GM12878 (cell line): Measurements from ENCODE around the gene RASAL2. TPM values are rescaled to one million over a fixed set of nuclear protein-coding genes. Genes with fewer than 3 reads are reported as not detected.

Source experiments
- ATAC-seq: fragments of 200-7000 bp; cut with Tn5 transposase; 3 replicates; pipeline ENCODE4 v1.9.1; 2020; ENCODE audit warnings: mild to moderate bottlenecking, moderate library complexity
- BruUV-seq: library from RNA; stranded (reverse); fragments of 400-500 nt; replicated peaks from 2 replicates; lab custom pipeline; 2021; lab: Mats Ljungman, UMichigan
- CTCF ChIA-PET: fragments of 300-600 bp; sonication (Branson Sonifier 250); formaldehyde crosslinking; extraction: SDS; loops from one replicate; lab custom pipeline; 2021; ENCODE audit warnings: inconsistent platforms; lab: Yijun Ruan, JAX
- POLR2A ChIA-PET: fragments of 350-600 bp; formaldehyde crosslinking; extraction: SDS; loops from one replicate; lab custom pipeline; 2021; ENCODE audit warnings: inconsistent platforms; lab: Charles Lee
- RAD21 ChIA-PET: fragments of 300-600 bp; sonication (Branson Sonifier 250); formaldehyde crosslinking; loops from one replicate; lab custom pipeline; 2023; ENCODE audit warnings: antibody characterized with exemption; ENCODE audit not compliant: unreplicated experiment; lab: Charles Lee
- SMC1A ChIA-PET: fragments of 300-600 bp; sonication (Branson Sonifier 250); formaldehyde crosslinking; loops from one replicate; lab custom pipeline; 2023; ENCODE audit not compliant: unreplicated experiment, uncharacterized antibody; lab: Charles Lee
- DNase-seq: peaks from one replicate; pipeline ENCODE4 v3.0.0-alpha.2; 2011; ENCODE audit warnings: low read depth, low spot score
- FAIRE-seq: peaks from 3 replicates; lab custom pipeline; 2011; peaks lifted over from hg19 to GRCh38; lab: Jason Lieb, UNC
- H2AFZ ChIP-seq: 2 replicates; pipeline ENCODE4 v1.6.0; 2011; ENCODE audit warnings: low read depth, low read length, control low read depth; ENCODE audit not compliant: control insufficient read depth
- H3K27ac ChIP-seq: 2 replicates; pipeline ENCODE4 v1.5.1; 2011; ENCODE audit warnings: control low read depth; ENCODE audit not compliant: control insufficient read depth, insufficient read depth
- H3K27me3 ChIP-seq, 2 experiments: replicated peaks in 1 of 2; 2 replicates each; pipeline versions ENCODE4 v1.6.0 to v1.6.1; 2011; ENCODE audit warnings: low read length in 1 of 2; ENCODE audit not compliant: control insufficient read depth in 2 of 2, insufficient read depth in 2 of 2
- H3K36me3 ChIP-seq, 2 experiments: 2 replicates each; pipeline ENCODE4 v1.5.1; 2011; ENCODE audit warnings: low read length in 1 of 2; ENCODE audit not compliant: control insufficient read depth in 2 of 2, insufficient read depth in 2 of 2
- H3K4me1 ChIP-seq: 2 replicates; pipeline ENCODE4 v1.6.1; 2011; ENCODE audit warnings: mild to moderate bottlenecking, low read length, moderate library complexity, mixed read lengths; ENCODE audit not compliant: control insufficient read depth, insufficient read depth
- H3K4me2 ChIP-seq: 2 replicates; pipeline ENCODE4 v1.6.0; 2011; ENCODE audit warnings: control low read depth; ENCODE audit not compliant: control insufficient read depth, insufficient read depth
- H3K4me3 ChIP-seq: fragments of 200-600 bp; sonication (generic); 2 replicates; pipeline ENCODE4 v1.5.1; 2016
- H3K79me2 ChIP-seq: 2 replicates; pipeline ENCODE4 v1.6.0; 2011; ENCODE audit warnings: low read length; ENCODE audit not compliant: control insufficient read depth, insufficient read depth
- H3K9ac ChIP-seq: 2 replicates; pipeline ENCODE4 v1.8.0; 2011; ENCODE audit warnings: low read length, control low read depth, mixed read lengths; ENCODE audit not compliant: control insufficient read depth, insufficient read depth
- H3K9me3 ChIP-seq: replicated peaks from 3 replicates; pipeline ENCODE4 v1.5.1; 2011; ENCODE audit warnings: mild to moderate bottlenecking, low read length; ENCODE audit not compliant: control insufficient read depth, insufficient read depth
- H4K20me1 ChIP-seq: 2 replicates; pipeline ENCODE4 v1.6.0; 2011; ENCODE audit not compliant: control insufficient read depth, insufficient read depth
- BACH1 ChIP-seq: fragments of 450-650 bp; IDR thresholded peaks from 2 replicates; pipeline ENCODE4 v1.6.1; 2017; ENCODE audit warnings: mild to moderate bottlenecking, borderline replicate concordance
- BCLAF1 ChIP-seq: fragments of 450-650 bp; IDR thresholded peaks from 2 replicates; pipeline ENCODE4 v1.6.1; 2017; ENCODE audit warnings: antibody characterized with exemption, mild to moderate bottlenecking, moderate library complexity
- CBFB ChIP-seq: IDR thresholded peaks from 2 replicates; pipeline ENCODE4 v1.6.1; 2016; ENCODE audit warnings: antibody characterized with exemption, low read depth
- CBX3 ChIP-seq: fragments of 200-600 bp; sonication (generic); IDR thresholded peaks from 2 replicates; pipeline ENCODE4 v1.6.1; 2016; ENCODE audit warnings: low read depth, borderline replicate concordance
- CHD4 ChIP-seq: fragments of 200-600 bp; sonication (generic); IDR thresholded peaks from 2 replicates; pipeline ENCODE4 v1.6.1; 2016; ENCODE audit warnings: mild to moderate bottlenecking
- CREB1 ChIP-seq: IDR thresholded peaks from 2 replicates; pipeline ENCODE4 v1.6.1; 2012; ENCODE audit warnings: low read depth, mild to moderate bottlenecking, inconsistent platforms
- CREM ChIP-seq: IDR thresholded peaks from 2 replicates; pipeline ENCODE4 v1.6.1; 2014; ENCODE audit warnings: antibody characterized with exemption, low read depth
- E2F8 ChIP-seq: fragments of 450-650 bp; IDR thresholded peaks from 2 replicates; pipeline ENCODE4 v1.6.1; 2018; ENCODE audit warnings: mild to moderate bottlenecking, low read depth, moderate library complexity; ENCODE audit not compliant: partially characterized antibody
- MTA2 ChIP-seq: fragments of 450-650 bp; IDR thresholded peaks from 2 replicates; pipeline ENCODE4 v1.6.1; 2016; ENCODE audit warnings: low read depth, mild to moderate bottlenecking, moderate library complexity
- MYC ChIP-seq: IDR thresholded peaks from 2 replicates; pipeline ENCODE4 v1.6.1; 2011; ENCODE audit warnings: mild to moderate bottlenecking, low read length, moderate library complexity, inconsistent platforms; ENCODE audit not compliant: insufficient read depth, insufficient replicate concordance, insufficient read length, severe bottlenecking
- POLR2A ChIP-seq: IDR thresholded peaks from 2 replicates; pipeline ENCODE4 v1.6.1; 2011; ENCODE audit warnings: low read depth, mild to moderate bottlenecking, low read length
- POU2F2 ChIP-seq: IDR thresholded peaks from 3 replicates; pipeline ENCODE4 v1.6.1; 2011; ENCODE audit warnings: low read depth, mild to moderate bottlenecking, low read length, borderline replicate concordance
- RFX5 ChIP-seq: IDR thresholded peaks from 2 replicates; pipeline ENCODE4 v1.6.1; 2011; ENCODE audit warnings: low read depth, low read length, improper control_type of control experiment
- SMC3 ChIP-seq: IDR thresholded peaks from 2 replicates; pipeline ENCODE4 v1.6.1; 2011; ENCODE audit warnings: low read length, improper control_type of control experiment, borderline replicate concordance
- USF1 ChIP-seq: IDR thresholded peaks from 2 replicates; pipeline ENCODE4 v1.6.1; 2011; ENCODE audit warnings: borderline replicate concordance, low read depth, mild to moderate bottlenecking, moderate library complexity, mixed read lengths, low read length; ENCODE audit not compliant: insufficient read depth; ENCODE audit errors: extremely low read length
- YY1 ChIP-seq: IDR thresholded peaks from 2 replicates; pipeline ENCODE4 v1.6.1; 2011; ENCODE audit warnings: low read depth, mild to moderate bottlenecking, low read length
- ZBED1 ChIP-seq: IDR thresholded peaks from 2 replicates; pipeline ENCODE4 v1.6.1; 2016; ENCODE audit warnings: borderline replicate concordance
- ZBTB33 ChIP-seq: fragments of 450-650 bp; IDR thresholded peaks from 2 replicates; pipeline ENCODE4 v1.6.1; 2017; ENCODE audit warnings: mild to moderate bottlenecking
- WGBS: methylation state at CpG from one replicate; pipeline ENCODE4 v1.1.6; 2016; ENCODE audit warnings: low lambda C conversion rate; ENCODE audit not compliant: insufficient replicate concordance, insufficient coverage; ENCODE audit errors: missing lambda C conversion rate; 5-methylcytosine and 5-hydroxymethylcytosine counted together
- in situ Hi-C: fragments of 300-500 bp; cut with MboI; formaldehyde crosslinking; loops from 9 replicates; pipeline ENCODE4 v1.14.3; 2018; ENCODE audit warnings: mixed read lengths
- intact Hi-C: fragments of 100-400 bp; cut with micrococcal nuclease; formaldehyde crosslinking; loops from one replicate; pipeline ENCODE4 v1.14.2; 2022; ENCODE audit not compliant: unreplicated experiment
- polyA plus RNA-seq, 11 experiments: library from polyadenylated mRNA; depleted of rRNA in 4 of 11; unstranded in 6 of 11; stranded (reverse) in 5 of 11; fragments of >200 nt; fragmentation: Nextera tagmentation in 4 of 11; fragmentation: Illumina TruSeq in 1 of 11; extraction: Ambion mirVana in 4 of 11; extraction: Trizol in 1 of 11; gene quantifications; 1 replicate in 1 of 11; 2 replicates in 10 of 11; pipeline versions ENCODE4 v1.2.1 to v1.2.3, GENCODE V29; 2011 to 2016; ENCODE audit warnings: inconsistent platforms in 2 of 11, missing spikeins in 2 of 11, low read depth in 1 of 11
- total RNA-seq, 4 experiments: library from RNA; depleted of rRNA in 3 of 4; stranded (reverse); fragments of >200 nt in 3 of 4; fragmentation: Illumina TruSeq in 1 of 4; extraction: Trizol in 1 of 4; gene quantifications; 2 replicates each; pipeline versions ENCODE4 v1.2.1 to v1.2.3, GENCODE V29; 2013 to 2021

RASAL2 gene
- total and polyA plus RNA-seq, 10 of the 15 experiments (the other 5 are each of a cell fraction or from before 2014, with no cell fraction given), result 0.02 to 6.9 (median 0.17) TPM; not detected in 1

- ATAC-seq, result no peak
- no peak for TF ChIP-seq CBFB
- no peak for TF ChIP-seq BCLAF1
- no peak for TF ChIP-seq MYC
- TF ChIP-seq CBX3, result no peak
- TF ChIP-seq POLR2A, result no peak
- TF ChIP-seq USF1, result no peak
- TF ChIP-seq MTA2, result no peak
- TF ChIP-seq YY1, result no peak
- TF ChIP-seq E2F8, result no peak
- TF ChIP-seq RFX5, result no peak
- TF ChIP-seq POU2F2, result no peak
- no peak for TF ChIP-seq BACH1
- TF ChIP-seq ZBTB33, result no peak
- TF ChIP-seq ZBED1, result no peak
- no peak for TF ChIP-seq CREM
- TF ChIP-seq CHD4, result no peak
- no peak for TF ChIP-seq SMC3
- no peak for TF ChIP-seq CREB1
- Histone ChIP-seq H3K79me2 (no peaks in the 10 kb centered on the region), H3K9me3 (no peaks in the 10 kb centered on the region), H3K4me1 (no peaks in the 10 kb centered on the region), H3K27me3 (no peaks in the 10 kb centered on the region), H3K27ac (no peak overlapping the region), H2AFZ (no peak overlapping the region), H3K36me3 (no peaks in the 10 kb centered on the region), H3K9ac (no peak overlapping the region), H3K4me3 (no peak overlapping the region), H3K4me2 (no peak overlapping the region), H4K20me1 (no peaks in the 10 kb centered on the region)
- ChIA-PET SMC1A (no interaction called here), RAD21 (no interaction called here), POLR2A (no interaction called here), CTCF (interaction anchor here (0.8 kb wide), 1 partner anchor 57 kb away, joined by 3 read pairs; no protein-coding TSS in a partner anchor)
- no peak for DNase-seq
- BruUV-seq, result no TSS peak
- WGBS, result 21% methylated on average over 1 of the region's 1 CpG
- in situ Hi-C loops, result no loop called here
- no peak for FAIRE-seq
- intact Hi-C loops, result no loop called here
Measured at GRCh38 chr1:178382372-178382771, 288.5 kb downstream of the RASAL2 start.
